GM19240 (cell line): ENCODE data around the gene FYCO1.

ENCODE experiments used
- DNase-seq: peaks from one replicate; pipeline ENCODE4 v3.0.0; 2011; ENCODE audit warnings: low spot score; ENCODE audit not compliant: insufficient read length

Gene FYCO1

GRCh38 chr3:45965253-45965652, 30.4 kb downstream of the FYCO1 start:
- no peak for DNase-seq

- no peak for DNase-seq
Measured at GRCh38 chr3:45964139-45964538, 31.5 kb downstream of the FYCO1 start.

- peak; percentile 35 for DNase-seq
Measured at GRCh38 chr3:45962033-45962432, 33.6 kb downstream of the FYCO1 start.

- no peak for DNase-seq
Measured at GRCh38 chr3:45960289-45960688, 35.3 kb downstream of the FYCO1 start.

GRCh38 chr3:45959201-45959600, 36.4 kb downstream of the FYCO1 start:
- no peak for DNase-seq

- no peak for DNase-seq
Measured at GRCh38 chr3:45958321-45958791, 37.3 kb downstream of the FYCO1 start.

- no peak for DNase-seq
Measured at GRCh38 chr3:45957586-45957985, 38.0 kb downstream of the FYCO1 start.

- DNase-seq, result no peak
Measured at GRCh38 chr3:45955706-45956105, 39.9 kb downstream of the FYCO1 start.

GRCh38 chr3:45955017-45955647, 40.5 kb downstream of the FYCO1 start:
- DNase-seq, result no peak

- DNase-seq, result no peak
Measured at GRCh38 chr3:45954306-45954705, 41.3 kb downstream of the FYCO1 start.

- no peak for DNase-seq
Measured at GRCh38 chr3:45953536-45953935, 42.1 kb downstream of the FYCO1 start.

GRCh38 chr3:45952456-45952855, 43.2 kb downstream of the FYCO1 start:
- no peak for DNase-seq

- DNase-seq, result no peak
Measured at GRCh38 chr3:45951946-45952345, 43.7 kb downstream of the FYCO1 start.

- DNase-seq, result no peak
Measured at GRCh38 chr3:45950686-45951600, 44.7 kb downstream of the FYCO1 start.

GRCh38 chr3:45950131-45950530, 45.5 kb downstream of the FYCO1 start:
- no peak for DNase-seq

- no peak for DNase-seq
Measured at GRCh38 chr3:45949432-45949831, 46.2 kb downstream of the FYCO1 start.

GRCh38 chr3:45948881-45949280, 46.7 kb downstream of the FYCO1 start:
- DNase-seq, result no peak

- DNase-seq, result no peak
Measured at GRCh38 chr3:45948311-45948781, 47.3 kb downstream of the FYCO1 start.

GRCh38 chr3:45947361-45947760, 48.3 kb downstream of the FYCO1 start:
- no peak for DNase-seq

GRCh38 chr3:45946875-45947274, 48.7 kb downstream of the FYCO1 start:
- DNase-seq, result no peak

- no peak for DNase-seq
Measured at GRCh38 chr3:45946307-45946706, 49.3 kb downstream of the FYCO1 start.

- no peak for DNase-seq
Measured at GRCh38 chr3:45944830-45945620, 50.6 kb downstream of the FYCO1 start.
